Measurements from ENCODE around the gene TSR3.

Gene TSR3

DNA sequence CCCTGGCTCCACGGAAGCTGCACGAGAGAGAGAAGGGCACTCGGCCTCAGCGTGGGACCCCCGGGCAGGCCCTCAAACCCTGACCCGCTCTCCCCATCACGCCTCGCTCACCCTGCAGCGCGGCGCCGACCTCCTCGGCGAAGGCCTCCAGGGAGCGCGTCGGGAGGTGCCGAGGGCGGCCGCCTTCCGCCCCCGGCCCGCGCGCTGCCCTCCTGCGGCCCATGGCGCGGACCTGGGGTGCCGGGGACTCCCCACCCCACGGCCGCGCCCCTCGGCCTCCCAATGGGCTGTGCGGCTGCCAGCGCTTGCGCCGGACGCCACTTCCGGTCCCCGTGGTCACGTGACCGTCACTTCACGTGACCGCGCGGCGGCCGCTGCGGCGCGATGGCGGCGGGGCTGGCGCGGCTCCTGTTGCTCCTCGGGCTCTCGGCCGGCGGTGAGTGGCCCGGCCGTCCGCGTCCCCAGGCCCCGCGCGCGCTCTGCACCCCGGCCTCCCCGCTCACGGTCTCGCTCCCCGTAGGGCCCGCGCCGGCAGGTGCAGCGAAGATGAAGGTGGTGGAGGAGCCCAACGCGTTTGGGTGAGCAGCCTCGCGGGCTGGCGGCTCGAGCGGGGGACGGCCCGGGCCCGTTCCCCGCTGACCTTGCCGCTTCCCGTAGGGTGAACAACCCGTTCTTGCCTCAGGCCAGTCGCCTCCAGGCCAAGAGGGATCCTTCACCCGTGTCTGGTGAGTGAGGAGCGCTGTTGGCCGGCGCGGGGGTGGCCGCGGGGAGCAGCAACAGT lies at the start of gene TSR3, which contains the start of gene GNPTG:
TSS of gene TSR3 (minus strand) at position 297 of the 781 bp plus-strand sequence. CDS start at position 223, 74 bp downstream.
TSS of gene GNPTG (plus strand) at position 350 of the 781 bp plus-strand sequence. CDS start at position 385, 35 bp downstream.
- DNase-seq (ENCODE audit: low read depth) = peak; percentile 63

DNA sequence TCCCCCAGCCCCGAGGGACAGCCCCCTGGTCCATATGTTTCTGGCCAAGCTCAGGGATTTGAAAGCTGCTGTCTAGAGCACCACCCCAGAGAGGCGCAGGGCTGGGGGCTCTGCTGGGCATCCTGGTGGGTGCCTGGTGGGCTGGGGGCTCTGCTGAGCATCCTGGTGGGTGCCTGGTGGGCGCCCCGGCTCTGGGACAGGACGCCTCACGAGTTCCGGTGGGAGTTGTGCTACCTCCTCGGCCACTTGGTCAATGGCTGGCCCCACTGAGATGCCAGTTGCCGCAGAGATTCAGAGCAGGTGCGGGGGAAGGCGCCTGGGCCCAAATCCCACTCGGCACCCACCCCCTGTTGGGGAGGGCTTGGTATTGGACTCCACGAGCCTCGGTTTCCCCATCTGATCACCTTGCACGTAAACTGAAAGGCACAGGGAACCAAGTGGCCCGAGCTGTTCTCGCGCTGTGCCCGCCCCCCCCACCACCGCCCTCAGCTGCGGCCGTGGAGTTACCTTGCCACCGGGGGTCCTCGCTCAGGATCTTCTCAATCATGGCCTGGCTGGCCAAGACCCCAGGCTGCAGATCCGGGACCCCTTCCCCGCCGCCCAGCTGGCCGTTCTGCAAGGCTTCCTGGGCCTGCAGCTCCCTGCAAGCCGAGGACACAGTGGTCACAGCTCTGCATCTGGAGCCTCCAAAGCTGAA lies 49.5 kb upstream of the TSR3 start:
- no peak for DNase-seq (ENCODE audit: low read depth)

DNA sequence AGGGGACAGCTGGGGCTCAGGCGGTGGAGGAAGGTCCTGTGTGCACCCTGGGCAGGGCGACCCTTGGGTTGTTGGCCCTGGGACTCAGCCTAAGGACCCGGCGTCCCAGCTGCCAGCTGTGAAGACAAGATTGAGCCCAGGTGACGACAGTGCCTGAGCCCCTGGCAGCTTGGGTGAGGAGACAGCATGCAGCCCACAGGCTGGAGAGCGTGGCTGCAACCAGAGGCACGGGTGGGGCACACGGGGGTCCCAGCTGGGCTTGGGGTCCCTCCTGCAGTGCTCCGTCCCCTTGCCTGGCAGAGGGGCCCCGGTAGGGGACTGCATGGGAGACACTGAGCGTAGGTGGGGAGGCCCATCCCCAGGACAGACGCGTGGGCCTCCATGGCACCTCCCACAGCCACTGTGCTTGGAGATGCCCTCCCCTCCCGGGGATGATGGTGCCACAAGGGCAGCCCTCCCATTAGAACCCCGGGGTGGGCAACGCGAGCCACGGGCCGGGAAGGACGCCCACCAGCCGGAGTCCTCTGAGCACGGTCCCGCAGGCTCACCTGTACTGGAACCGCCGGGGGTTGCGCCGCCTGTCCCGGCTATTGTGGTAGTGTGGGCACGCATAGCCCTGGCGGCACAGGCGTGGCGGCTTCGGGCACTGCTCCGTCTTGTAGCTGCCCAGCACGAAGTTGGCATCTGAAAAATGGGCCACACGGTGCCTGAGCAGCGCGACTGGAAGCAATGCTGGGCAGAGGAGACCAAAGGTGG lies 47.3 kb upstream of the TSR3 start:
- no peak for DNase-seq (ENCODE audit: low read depth)

DNA sequence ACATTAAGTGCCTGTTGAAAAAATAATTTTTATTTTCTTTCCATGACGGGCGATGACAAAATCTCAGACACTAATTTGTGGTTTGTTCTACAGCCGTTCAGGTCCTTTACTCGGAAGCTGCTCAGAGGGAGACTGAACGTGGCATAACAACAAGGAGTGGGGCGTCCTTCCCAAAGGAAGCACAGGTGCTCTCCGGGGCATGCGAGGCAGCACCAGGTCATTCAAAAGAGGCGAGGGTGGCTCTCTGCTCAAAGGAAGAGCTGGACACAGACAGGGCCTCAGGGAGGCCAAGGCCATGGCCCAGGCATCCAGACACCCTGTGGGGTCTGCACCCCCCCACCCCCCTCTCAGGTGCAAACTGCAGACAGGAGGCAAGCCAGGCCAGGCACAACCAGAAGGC lies 46.7 kb upstream of the TSR3 start:
- DNase-seq (ENCODE audit: low read depth) = no peak

DNA sequence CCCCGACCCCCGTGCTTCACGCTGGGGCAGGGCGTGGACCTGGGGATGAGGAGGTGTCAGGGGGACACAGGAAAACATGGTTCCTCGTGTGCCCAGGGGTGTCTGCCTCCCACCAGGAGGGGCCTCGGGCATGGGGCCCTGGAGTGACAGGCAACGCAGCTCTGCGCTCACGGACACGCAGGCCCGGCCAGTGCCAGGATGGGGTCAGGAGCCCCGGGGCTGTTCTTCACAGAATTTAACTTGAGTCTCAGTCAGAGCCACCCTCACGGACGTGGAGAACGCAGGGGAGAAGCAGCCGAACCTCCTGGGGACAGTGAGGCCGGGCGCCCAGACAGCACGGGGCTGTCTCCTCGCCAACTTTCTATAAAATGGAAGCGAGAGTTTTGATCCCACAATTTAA lies 46.1 kb upstream of the TSR3 start:
- no peak for DNase-seq (ENCODE audit: low read depth)

DNA sequence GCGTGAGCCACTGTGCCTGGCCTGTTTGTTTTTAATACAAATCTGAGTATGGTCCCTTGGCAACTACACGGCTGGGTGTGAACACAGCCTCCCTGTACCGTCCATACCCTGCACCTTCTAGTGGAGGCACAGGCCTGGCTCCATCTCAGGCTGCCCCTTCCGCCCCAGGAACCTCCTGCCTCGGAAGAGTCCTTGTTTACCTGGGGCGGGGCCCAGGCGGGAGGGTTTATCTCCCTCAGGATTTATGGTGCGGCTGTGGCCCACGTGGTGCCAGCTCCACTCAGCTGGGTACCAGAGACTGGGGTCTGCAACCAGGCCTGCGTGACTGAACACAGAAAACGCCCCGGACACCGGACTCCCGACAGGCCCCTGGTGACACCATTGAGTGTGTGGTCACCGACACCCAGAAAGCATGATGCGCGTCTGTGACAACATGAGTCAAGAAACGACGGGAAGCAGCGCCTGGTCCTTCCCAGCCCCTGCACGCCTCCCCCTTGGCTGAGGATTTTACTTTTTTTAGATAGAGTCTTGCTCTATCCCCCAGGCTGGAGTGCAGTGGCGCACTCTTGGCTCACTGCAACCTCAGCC lies 43.9 kb upstream of the TSR3 start:
- DNase-seq (ENCODE audit: low read depth) = no peak

DNA sequence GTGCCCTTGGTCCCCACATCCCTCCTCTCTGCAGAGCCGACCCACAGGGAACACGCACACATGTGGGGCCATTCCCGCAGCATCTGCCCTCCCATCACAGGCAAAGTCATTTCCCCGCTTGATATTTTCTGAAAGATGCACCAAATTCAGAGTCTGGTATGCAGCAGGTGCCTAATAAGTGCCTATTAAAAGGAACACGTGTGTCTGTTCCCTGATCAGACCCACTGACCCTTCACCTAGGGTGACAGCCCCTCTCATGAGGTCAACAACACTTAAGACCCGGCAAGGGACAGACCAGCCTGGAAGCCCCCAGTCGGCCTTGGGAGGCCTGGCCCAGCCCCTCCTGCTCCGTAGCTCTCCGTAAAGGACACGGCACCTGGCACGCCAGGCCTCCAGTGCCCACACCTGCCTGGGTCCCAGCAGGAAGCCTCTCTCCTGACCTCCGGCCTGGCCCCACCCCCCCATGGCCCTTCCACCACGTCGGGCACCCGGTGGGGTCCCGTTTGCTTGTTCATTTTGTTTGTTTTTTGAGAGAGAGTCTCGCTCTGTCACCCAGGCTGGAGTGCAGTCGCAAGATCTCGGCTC lies 42.8 kb upstream of the TSR3 start:
- DNase-seq (ENCODE audit: low read depth) = no peak

DNA sequence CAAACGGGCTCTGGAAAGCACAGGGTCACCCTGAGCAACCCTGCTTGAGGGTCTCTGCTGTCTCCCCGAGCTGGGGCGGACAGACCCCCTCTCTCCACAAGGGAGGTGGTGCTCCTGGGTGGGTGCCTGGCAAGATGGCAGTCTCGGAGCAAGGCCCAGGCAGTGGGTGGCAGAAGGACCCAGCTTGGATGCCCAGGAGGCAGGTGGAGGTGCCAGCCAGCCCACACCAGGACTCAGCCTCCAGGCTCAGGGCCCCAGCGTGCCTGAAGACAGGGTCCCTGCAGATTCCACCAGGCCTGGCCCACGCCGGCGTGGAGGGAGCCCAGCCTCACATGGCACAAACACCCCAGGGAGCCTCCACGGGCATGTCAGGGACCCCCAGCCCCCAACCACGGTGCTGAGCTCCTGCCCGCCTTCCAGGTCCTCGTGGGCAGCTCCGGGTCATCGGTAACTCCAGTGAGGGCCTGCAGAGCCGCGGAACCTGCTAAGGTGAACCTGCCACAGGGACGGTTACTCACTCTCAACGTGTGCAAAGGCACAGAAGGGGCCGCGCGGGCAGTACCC lies 42.0 kb upstream of the TSR3 start:
- no peak for DNase-seq (ENCODE audit: low read depth)

DNA sequence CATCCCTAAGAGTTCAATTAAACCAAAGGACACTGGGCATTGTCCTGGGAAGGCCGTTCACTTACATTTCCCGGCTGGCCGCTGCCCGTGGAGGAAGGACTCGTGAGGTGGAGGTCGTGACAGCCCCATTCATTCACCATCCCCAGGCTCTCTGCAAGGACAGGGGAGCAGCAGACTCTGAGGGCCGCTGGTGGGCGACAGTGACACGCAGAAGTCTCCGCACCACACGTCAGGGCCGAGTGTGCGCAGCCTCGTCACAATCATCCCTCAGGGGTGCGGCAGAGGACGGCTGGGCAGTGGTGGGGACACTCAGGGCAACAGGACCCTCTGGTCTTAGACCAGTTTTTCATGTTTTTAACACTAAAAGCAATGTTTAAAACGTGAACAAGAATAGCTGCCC lies 41.1 kb upstream of the TSR3 start:
- DNase-seq (ENCODE audit: low read depth) = no peak

DNA sequence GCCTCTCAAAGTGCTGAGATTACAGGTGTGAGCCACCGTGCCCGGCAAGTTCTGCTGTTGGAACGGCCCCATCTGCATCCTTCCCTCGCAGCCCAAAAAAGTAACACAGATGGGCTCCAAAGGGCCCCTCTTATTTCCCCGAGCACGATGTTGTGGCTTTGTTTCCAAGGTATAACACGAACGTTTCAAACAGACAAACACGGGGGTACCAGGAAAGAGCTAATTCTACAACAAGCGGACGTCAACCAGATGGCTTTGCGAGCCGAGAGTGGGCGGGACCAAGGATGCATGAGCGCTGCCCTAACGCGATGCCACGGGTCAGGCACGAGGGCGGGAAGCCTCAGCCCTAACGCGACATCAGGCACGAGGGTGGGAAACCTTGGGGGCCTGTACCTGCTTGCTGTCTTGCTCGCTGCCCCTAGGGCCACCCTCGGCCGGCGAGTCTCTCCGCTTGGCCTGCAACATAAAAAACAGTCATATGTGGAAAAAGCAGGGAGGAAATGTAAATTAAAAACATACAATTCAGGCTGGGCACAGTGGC lies 38.6 kb upstream of the TSR3 start:
- no peak for DNase-seq (ENCODE audit: low read depth)

DNA sequence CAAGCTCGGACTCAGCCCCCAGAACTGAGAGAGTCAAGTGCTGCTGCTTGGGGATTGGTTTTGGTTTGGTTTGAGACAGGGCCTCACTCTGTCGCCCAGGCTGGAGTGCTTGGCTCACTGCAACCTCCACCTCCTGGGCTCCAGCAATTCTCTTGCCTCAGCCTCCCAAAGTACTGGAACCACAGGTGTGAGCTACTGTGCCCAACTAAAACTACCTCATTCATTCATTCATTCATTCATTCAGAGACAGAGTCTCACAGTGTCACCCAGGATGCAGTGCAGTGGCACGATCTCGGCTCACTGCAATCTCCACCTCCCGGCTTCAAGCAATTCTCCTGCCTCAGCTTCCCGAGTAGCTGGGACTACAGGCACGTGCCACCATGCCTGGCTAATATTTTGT lies 38.1 kb upstream of the TSR3 start:
- DNase-seq (ENCODE audit: low read depth) = no peak

DNA sequence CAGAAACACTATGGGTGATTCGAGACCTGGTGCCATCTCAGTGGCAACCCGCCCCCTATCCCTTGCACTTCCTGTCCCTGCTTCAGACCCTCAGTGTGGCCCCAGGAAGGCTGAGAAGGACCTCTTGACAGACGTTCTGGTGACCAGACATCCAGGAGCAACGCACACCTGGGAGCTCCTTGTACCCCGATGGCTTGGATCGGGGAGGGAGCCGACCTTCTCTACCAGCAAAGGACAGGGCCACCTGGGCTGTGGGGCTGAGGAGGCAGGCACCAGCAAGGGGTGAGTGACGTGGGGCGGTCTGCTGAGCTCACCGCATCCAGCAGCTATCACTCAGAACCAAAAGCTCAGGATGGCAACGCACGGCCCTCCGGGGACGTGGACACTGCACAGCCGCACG lies 35.7 kb upstream of the TSR3 start:
- DNase-seq (ENCODE audit: low read depth) = no peak

DNA sequence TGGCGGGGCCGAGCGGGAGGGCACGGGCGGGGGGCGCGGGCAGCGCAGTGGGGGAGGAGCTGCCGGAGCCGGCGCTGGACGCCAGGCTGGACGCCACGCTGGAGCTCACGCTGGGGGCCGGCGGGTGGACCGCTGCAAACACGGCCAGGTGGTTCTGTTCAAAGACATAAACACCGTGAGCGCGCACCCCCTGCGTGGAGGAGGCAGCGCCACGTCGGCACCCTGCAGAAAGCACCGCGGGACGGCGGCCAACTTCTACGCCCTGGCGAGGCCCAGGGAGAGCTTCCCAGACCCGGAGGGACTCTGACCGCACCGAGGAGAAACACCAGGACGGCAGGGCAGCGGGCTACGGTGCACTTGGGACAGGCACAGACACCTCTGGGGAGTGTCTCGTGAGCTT lies 33.6 kb upstream of the TSR3 start:
- no peak for DNase-seq (ENCODE audit: low read depth)

DNA sequence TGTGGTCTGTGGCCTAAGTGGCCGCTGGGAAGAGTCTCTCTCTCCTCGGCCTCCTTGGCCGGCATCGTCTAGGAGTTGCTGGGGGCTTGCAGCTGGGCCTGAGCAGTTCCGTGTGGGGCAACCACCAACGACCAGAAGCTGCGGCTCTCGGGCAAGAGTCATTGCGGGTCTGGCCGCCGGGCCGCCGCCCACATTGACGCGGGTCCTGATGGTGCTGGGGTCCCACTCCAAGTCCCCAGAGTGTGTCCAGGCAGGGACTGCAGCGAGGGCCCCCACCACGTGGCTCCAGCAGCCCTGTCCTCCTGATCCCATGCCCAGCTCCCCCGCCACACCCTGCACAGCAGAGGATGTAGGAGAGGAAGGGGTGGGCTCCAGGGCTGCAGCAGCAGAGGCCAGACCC lies 31.9 kb upstream of the TSR3 start:
- no peak for DNase-seq (ENCODE audit: low read depth)

DNA sequence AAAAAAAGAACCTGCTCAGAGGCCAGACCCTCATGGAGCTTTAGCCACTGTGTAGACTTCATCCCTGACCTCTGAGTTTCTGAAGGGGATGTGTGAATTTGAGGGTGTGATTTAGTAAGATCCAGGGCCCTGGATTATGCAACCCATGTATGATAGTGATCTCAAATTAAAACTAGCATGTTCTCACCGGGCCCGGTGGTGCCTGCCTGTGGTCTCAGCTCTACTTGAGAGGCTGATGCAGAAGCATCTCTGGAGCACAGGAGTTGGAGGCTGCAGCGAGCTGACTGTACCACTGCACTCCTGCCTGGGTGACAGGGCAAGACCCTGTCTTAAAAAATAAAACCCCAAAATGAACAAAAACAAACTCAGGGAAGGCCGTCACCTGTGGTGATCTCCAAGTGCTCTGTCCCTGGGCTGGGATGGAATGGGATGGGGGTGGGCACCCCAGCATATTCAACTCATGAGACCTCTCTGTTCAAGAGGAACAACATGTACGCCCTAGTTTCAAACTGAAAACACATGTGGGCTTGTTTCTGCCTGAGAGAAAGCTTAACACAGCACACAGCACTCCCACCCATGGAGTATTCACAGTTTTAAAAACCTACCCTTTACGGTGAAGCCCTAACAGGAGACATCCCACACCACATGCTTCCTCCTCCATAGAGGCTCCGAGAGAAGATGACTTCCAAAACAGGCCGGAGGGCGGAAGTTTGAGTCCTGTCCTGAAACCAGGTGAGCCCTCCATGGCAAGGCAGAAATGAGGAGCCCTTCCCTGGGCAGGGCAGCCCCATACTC lies 30.1 kb upstream of the TSR3 start:
- no peak for DNase-seq (ENCODE audit: low read depth)

DNA sequence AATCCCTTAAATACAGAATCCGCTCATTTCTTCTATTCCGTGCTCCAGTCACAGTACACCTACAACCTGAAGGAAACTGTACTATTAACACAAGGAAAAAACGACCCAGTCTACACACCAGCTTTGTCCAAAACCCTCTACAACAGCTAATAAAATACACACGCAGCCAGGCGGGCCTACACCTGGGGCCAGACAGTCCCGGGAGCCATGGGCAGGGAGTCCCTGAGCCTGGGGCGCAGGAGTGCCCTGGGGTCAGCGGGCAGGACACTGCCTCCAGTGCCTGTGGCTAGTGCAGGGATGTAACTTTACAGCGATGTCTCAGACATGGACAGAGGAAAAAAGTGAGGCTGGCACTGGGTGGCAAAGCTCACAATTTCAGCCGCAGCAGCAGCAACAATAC lies 28.5 kb upstream of the TSR3 start:
- DNase-seq (ENCODE audit: low read depth) = no peak

DNA sequence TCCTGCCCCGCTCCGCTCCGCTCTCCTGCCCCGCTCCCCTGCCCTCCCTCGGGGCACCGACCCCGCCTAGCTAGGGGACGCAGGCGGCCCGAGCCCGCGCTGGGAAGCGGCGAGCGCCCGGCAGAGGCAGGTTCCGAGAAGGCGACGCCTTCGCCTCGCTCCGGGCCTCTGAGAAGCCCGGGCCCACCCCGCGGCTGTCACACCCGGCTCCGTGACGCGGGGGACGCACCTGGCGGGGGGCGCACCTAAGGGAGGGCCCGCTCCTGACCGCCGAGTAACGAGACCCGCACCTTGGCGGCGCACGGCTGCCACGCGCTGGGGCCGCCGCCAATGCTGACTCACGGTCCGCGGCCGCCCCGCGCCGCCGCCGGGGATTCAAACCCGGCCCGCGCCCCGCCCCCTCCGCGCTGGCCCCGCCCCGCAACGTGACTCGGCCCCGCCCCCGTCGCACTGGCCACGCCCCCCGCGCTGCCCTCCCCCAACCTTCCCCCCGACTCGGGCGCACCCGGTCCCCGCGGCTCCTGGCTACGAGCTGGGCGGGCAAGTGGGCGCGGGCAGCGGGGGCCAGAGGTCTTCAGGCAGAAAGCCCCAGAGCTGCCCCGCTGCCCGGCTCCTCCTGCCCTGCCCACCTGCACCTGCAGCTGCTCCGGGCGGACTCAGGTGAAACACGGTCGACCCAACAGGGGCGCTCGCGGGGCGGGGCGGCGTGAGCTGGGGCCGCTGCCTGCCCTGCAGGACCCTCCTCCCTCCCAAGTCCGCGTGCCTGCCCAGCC lies 27.8 kb upstream of the TSR3 start:
- DNase-seq (ENCODE audit: low read depth) = peak; percentile 49

DNA sequence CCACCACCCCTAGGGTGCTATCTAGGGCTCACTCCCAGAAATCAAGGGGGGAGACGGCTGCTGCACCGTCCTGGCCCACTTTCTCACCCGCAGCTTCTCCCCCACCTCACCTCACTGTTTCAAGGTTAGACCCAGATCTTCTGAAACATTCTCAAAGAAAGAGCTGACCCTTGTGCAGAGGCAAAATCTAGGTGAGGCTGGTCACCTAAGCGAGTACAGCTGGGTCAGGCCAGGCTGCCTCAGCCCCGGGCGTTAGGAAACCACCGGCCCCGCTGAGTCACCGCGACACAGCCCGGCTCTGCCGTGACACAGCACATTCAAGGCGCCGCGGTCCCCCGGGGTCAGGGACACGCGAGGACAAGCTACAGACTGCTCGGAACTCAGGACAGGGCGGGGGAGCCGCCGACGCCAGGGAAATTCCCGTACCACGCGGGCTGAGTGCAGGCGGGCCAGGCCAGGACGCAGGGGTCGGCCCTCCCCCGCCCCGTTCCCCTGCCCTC lies 27.2 kb upstream of the TSR3 start:
- peak; percentile 48 for DNase-seq (ENCODE audit: low read depth)

DNA sequence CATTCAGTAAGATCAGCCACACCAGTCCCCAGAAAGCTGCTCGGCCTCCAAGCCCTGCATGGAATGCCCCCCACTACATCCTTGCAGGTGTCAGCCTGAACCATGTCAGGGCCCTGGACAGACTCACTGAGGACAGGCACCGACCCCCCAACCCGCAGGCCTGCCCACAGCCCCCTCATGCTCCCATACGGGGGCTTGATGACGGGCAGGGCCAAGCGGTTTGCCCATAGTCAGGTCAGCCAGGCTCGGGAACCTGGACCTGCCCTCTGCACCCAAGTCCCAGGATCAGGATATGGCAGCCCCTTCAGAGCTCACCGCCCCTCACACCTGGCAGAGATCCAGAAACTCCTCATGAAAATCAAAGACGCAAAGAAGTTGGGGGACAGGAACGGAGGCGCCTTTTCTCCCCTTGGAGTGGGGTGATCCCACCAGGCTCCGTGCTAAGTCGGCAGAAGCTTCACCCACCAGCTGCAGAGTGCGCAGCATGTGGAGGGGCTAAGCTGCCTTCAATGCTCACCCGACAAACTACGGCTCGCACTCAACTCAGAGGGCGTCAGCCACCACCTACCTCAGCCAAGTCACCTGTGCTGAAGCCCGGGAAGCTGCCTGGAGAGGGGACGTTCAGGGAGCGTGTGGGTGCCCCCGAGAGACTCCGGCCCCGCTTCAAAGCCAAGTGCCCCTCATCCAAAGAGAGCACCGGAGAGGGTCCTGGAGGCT lies 26.6 kb upstream of the TSR3 start:
- no peak for DNase-seq (ENCODE audit: low read depth)
